ENCODE data around the gene RUNX3.

Gene RUNX3

GRCh38 chr1:24963099-24963872, 33.2 kb upstream of the RUNX3 start:
- DNase-seq, result no peak

- no peak for DNase-seq
These were observed 32.1 kb upstream of the RUNX3 start for GRCh38 chr1:24961961-24962861.

GRCh38 chr1:24961334-24961733, 31.3 kb upstream of the RUNX3 start:
- DNase-seq, result no peak

- DNase-seq, result no peak
These were observed 30.2 kb upstream of the RUNX3 start for GRCh38 chr1:24960071-24960801.

GRCh38 chr1:24959623-24959975, 29.5 kb upstream of the RUNX3 start:
- DNase-seq, result no peak

- DNase-seq, result no peak
These were observed 28.9 kb upstream of the RUNX3 start for GRCh38 chr1:24958766-24959622.

- no peak for DNase-seq
These were observed 28.0 kb upstream of the RUNX3 start for GRCh38 chr1:24957808-24958752.

- no peak for DNase-seq
These were observed 27.1 kb upstream of the RUNX3 start for GRCh38 chr1:24957016-24957807.

- DNase-seq, result no peak
These were observed 25.8 kb upstream of the RUNX3 start for GRCh38 chr1:24955779-24956365.

- no peak for DNase-seq
These were observed 25.1 kb upstream of the RUNX3 start for GRCh38 chr1:24955161-24955560.

- DNase-seq, result no peak
These were observed 24.6 kb upstream of the RUNX3 start for GRCh38 chr1:24954631-24955030.

GRCh38 chr1:24954022-24954421, 23.9 kb upstream of the RUNX3 start:
- no peak for DNase-seq

- peak; percentile 96 for DNase-seq
These were observed 22.4 kb upstream of the RUNX3 start for GRCh38 chr1:24952413-24952841.

- no peak for DNase-seq
These were observed 21.8 kb upstream of the RUNX3 start for GRCh38 chr1:24951810-24952412.

- DNase-seq, result peak; percentile 29
These were observed 21.3 kb upstream of the RUNX3 start for GRCh38 chr1:24951337-24951736.

- DNase-seq, result no peak
These were observed 19.3 kb upstream of the RUNX3 start for GRCh38 chr1:24949331-24949881.

GRCh38 chr1:24948079-24948827, 18.2 kb upstream of the RUNX3 start:
- DNase-seq, result no peak

All from hematopoietic multipotent progenitor cell treated with erythropoietin and hydrocortisone succinate and interleukin-3 and kit ligand, for 8 days (in vitro differentiated cells).